ENCODE results near the gene CXCR5. TPM values are rescaled to one million over a fixed set of nuclear protein-coding genes. Genes with fewer than 3 reads are reported as not detected.

Gene CXCR5
- total RNA-seq, 1 experiment from 2014 or later: not detected

DNA sequence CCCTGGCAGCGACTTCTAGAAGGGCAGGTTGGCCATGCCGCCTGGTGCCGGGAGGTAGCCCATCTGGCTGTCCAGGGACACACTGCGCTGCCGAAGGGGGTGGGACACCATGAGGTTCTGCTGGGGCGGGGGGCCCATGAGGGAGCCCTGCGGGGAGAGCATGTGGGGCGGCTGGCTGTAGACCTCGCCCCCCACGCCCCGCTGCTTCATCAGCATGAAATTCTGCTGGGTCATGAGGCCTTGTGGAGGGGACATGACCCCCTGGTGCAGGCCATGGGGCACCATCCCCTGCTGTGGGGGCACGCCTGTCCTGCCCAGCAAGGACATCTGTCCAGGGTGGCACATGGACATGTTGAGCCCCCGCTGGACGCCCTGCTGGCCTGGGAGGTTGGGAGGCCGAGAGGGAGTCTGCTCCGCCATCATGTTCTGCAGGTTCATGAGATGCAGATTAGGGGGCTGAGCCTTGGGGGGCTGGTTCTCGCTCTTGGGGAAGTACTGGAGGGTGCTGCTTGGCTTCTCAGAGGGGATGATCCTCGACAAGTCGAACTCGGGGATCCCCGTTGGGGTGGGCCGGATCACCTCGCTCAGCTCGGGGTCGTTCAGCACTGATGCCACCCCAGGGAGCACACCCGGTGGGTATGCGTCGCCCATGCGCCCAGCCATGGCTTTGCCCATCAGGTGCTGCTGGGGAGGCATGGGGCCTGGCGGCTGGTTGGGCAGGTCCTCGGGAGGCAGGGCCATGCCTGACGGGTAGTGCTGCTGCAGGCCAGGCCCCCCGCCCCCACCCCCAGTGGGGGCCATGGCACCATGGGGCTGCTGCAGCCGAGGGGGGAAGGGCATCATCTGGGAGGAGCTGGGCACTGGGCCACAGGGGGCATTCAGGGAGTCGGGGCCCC, 15.0 kb downstream of the CXCR5 start:
- no peak overlapping the region for H3K4me2 ChIP-seq (ENCODE audit: low read length)
- ChIA-PET POLR2A (ENCODE audit: unreplicated experiment) (no interaction called here), CTCF (no interaction called here)
- ATAC-seq (no peak), DNase-seq (no peak)
- H3K27me3 ChIP-seq (ENCODE audit: low read length): no peaks in the 10 kb centered on the region
- H2AFZ ChIP-seq (ENCODE audit: low read length): no peak overlapping the region
- no TSS peak for BruUV-seq (replicated peaks)
- TF ChIP-seq, protein P1, sequence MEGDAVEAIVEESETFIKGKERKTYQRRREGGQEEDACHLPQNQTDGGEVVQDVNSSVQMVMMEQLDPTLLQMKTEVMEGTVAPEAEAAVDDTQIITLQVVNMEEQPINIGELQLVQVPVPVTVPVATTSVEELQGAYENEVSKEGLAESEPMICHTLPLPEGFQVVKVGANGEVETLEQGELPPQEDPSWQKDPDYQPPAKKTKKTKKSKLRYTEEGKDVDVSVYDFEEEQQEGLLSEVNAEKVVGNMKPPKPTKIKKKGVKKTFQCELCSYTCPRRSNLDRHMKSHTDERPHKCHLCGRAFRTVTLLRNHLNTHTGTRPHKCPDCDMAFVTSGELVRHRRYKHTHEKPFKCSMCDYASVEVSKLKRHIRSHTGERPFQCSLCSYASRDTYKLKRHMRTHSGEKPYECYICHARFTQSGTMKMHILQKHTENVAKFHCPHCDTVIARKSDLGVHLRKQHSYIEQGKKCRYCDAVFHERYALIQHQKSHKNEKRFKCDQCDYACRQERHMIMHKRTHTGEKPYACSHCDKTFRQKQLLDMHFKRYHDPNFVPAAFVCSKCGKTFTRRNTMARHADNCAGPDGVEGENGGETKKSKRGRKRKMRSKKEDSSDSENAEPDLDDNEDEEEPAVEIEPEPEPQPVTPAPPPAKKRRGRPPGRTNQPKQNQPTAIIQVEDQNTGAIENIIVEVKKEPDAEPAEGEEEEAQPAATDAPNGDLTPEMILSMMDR (conservative IDR thresholded peaks at IDR 0.05; ENCODE audit: low read depth, low read length): no peak
- no peak for TF ChIP-seq EZH2phosphoT487 (IDR thresholded peaks at IDR 0.05; ENCODE audit: borderline replicate concordance, low read length)
- peaks cover 8% of the 10 kb centered on the region; the same call in 1 of the 2 replicates for H4K20me1 ChIP-seq (ENCODE audit: low read length)
- no peak overlapping the region for H3K9ac ChIP-seq (ENCODE audit: low read length)
- peaks cover 45% of the 10 kb centered on the region for H3K36me3 ChIP-seq (ENCODE audit: low read depth, low read length)
- H3K9me3 ChIP-seq (ENCODE audit: low read length): no peaks in the 10 kb centered on the region
- H3K4me1 ChIP-seq (ENCODE audit: insufficient read depth, low read length): no peaks in the 10 kb centered on the region
- H3K27ac ChIP-seq (ENCODE audit: low read length): no peak overlapping the region
- H3K9me2 ChIP-seq (replicated peaks; ENCODE audit: low read length): no peaks in the 10 kb centered on the region
- H3K4me3 ChIP-seq (ENCODE audit: low read length): no peak overlapping the region
- intact Hi-C loops (cut with micrococcal nuclease): no loop called here
- H3K79me2 ChIP-seq (ENCODE audit: low read length): peaks cover 3% of the 10 kb centered on the region
- no peaks in the 10 kb centered on the region for H3F3A ChIP-seq (ENCODE audit: low read length, unreplicated experiment)

DNA sequence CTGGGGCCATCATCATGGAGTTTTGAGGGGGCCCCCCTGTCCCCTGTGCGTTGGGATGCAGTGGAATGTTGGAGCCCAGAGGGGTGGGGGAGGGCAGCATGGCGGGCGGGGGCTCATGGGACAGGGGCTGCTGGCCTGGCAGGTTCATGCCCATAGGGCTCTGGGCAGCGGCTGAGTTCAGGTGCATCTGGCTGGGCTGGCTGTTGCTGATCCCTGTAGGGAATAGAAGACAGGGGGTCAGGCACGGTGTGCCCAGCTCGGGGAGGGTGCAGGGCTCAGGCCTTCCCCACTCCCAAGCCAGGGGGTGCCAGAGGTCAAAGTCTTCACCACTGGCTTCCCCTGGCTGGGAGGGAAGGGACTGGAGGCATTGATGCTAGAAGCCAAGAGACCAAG, 15.6 kb downstream of the CXCR5 start:
- no peak for DNase-seq
- no peaks in the 10 kb centered on the region for H3F3A ChIP-seq (ENCODE audit: low read length, unreplicated experiment)
- no peaks in the 10 kb centered on the region for H3K9me3 ChIP-seq (ENCODE audit: low read length)
- TF ChIP-seq EZH2 (IDR thresholded peaks at IDR 0.05; ENCODE audit: low read length, unreplicated experiment) (no peak), EZH2phosphoT487 (IDR thresholded peaks at IDR 0.05; ENCODE audit: borderline replicate concordance, low read length) (no peak)
- TF ChIP-seq, protein P1 (conservative IDR thresholded peaks at IDR 0.05; ENCODE audit: low read depth, low read length): no peak
- peaks cover 49% of the 10 kb centered on the region for H3K36me3 ChIP-seq (ENCODE audit: low read depth, low read length)
- H3K27me3 ChIP-seq (ENCODE audit: low read length): no peaks in the 10 kb centered on the region
- peaks cover 10% of the 10 kb centered on the region; the same call in 1 of the 2 replicates for H4K20me1 ChIP-seq (ENCODE audit: low read length)
- H3K4me1 ChIP-seq (ENCODE audit: insufficient read depth, low read length): no peaks in the 10 kb centered on the region
- no peak overlapping the region for H2AFZ ChIP-seq (ENCODE audit: low read length)
- intact Hi-C loops (cut with micrococcal nuclease): no loop called here
- no peak overlapping the region for H3K4me2 ChIP-seq (ENCODE audit: low read length)
- ATAC-seq: no peak
- CTCF ChIA-PET: no interaction called here
- H3K9me2 ChIP-seq (replicated peaks; ENCODE audit: low read length): no peaks in the 10 kb centered on the region
- no peak overlapping the region for H3K27ac ChIP-seq (ENCODE audit: low read length)
- peaks cover 7% of the 10 kb centered on the region for H3K79me2 ChIP-seq (ENCODE audit: low read length)
- no peak overlapping the region for H3K4me3 ChIP-seq (ENCODE audit: low read length)
- POLR2A ChIA-PET (ENCODE audit: unreplicated experiment): no interaction called here
- H3K9ac ChIP-seq (ENCODE audit: low read length): no peak overlapping the region
- no TSS peak for BruUV-seq (replicated peaks)
